Natural killer cell (primary cell): Measurements from ENCODE around the gene DGKQ. TPM values are rescaled to one million over a fixed set of nuclear protein-coding genes. Genes with fewer than 3 reads are reported as not detected.
A peak's percentile ranks its signal among the peaks of the same experiment; 100 is the strongest.
"Not testable (repeated sequence)": the region's sequence is repeated elsewhere in the genome, so short reads cannot be mapped to it uniquely, and the experiment has no call there.

Experiments used
- ATAC-seq, 3 donors: fragments of 150-1000 bp in 2 of 3; fragments of 200-7000 bp in 1 of 3; cut with Tn5 transposase; 1 replicate in 1 of 3; 2 replicates in 2 of 3; pipeline ENCODE4 v1.10.0; 2021; ENCODE audit warnings: mild to moderate bottlenecking in 2 of 3, moderate library complexity in 2 of 3
- DNase-seq, 2 donors: peaks; one replicate each; pipeline versions ENCODE4 v3.0.0 to v3.0.0-alpha.2; 2013 to 2021; ENCODE audit warnings: mixed read lengths in 1 of 2
- H3K27ac ChIP-seq: one replicate; pipeline ENCODE4 v1.5.1; 2013; ENCODE audit warnings: mild to moderate bottlenecking, low read length
- H3K27me3 ChIP-seq: one replicate; pipeline ENCODE4 v1.6.1; 2013; ENCODE audit warnings: low read length; ENCODE audit not compliant: control insufficient read depth, insufficient read depth
- H3K36me3 ChIP-seq: one replicate; pipeline ENCODE4 v1.6.1; 2013; ENCODE audit warnings: low read length; ENCODE audit not compliant: control insufficient read depth, insufficient read depth
- H3K4me1 ChIP-seq: one replicate; pipeline ENCODE4 v1.6.1; 2013; ENCODE audit warnings: low read length; ENCODE audit not compliant: control insufficient read depth, insufficient read depth
- H3K4me3 ChIP-seq: one replicate; pipeline ENCODE4 v1.5.1; 2013; ENCODE audit warnings: low read length
- H3K9me3 ChIP-seq: one replicate; pipeline ENCODE4 v1.6.1; 2013; ENCODE audit warnings: low read length; ENCODE audit not compliant: control insufficient read depth, insufficient read depth
- H3K27ac Mint-ChIP-seq, 2 donors: one replicate each; pipeline ENCODE4 v1.8.0; 2022; ENCODE audit warnings: mild to moderate bottlenecking in 2 of 2, mixed read lengths in 2 of 2, moderate library complexity in 1 of 2
- H3K27me3 Mint-ChIP-seq, 2 donors: one replicate each; pipeline ENCODE4 v1.8.0; 2022; ENCODE audit warnings: low read depth in 2 of 2, mixed read lengths in 2 of 2
- H3K36me3 Mint-ChIP-seq: one replicate; pipeline ENCODE4 v1.8.0; 2022; ENCODE audit warnings: mixed read lengths
- H3K4me1 Mint-ChIP-seq, 2 donors: one replicate each; pipeline ENCODE4 v1.8.0; 2022; ENCODE audit warnings: mixed read lengths in 2 of 2
- H3K4me3 Mint-ChIP-seq: one replicate; pipeline ENCODE4 v1.8.0; 2022; ENCODE audit warnings: mild to moderate bottlenecking, moderate library complexity, mixed read lengths
- H3K9me3 Mint-ChIP-seq, 2 donors: one replicate each; pipeline ENCODE4 v1.8.0; 2022; ENCODE audit warnings: mixed read lengths in 2 of 2
- CTCF ChIP-seq: fragments of 200-600 bp; IDR thresholded peaks from one replicate; pipeline ENCODE4 v1.8.0; 2022; ENCODE audit warnings: antibody characterized with exemption
- WGBS: methylation state at CpG from one replicate; pipeline ENCODE4 v1.1.7; 2013; ENCODE audit warnings: missing lambda C conversion rate; ENCODE audit not compliant: insufficient coverage; 5-methylcytosine and 5-hydroxymethylcytosine counted together
- intact Hi-C: fragments of 100-400 bp; cut with micrococcal nuclease; formaldehyde crosslinking; loops from one replicate; pipeline ENCODE4 v1.14.2; 2022
- total RNA-seq, 4 donors: library from RNA; stranded (reverse); fragments of 120-200 nt in 1 of 4; gene quantifications; one replicate each; pipeline versions ENCODE4 v1.2.3 to v1.2.4, GENCODE V29; 2013 to 2022

Gene DGKQ
- total RNA-seq, 3 donors from 2014 or later (not counting 1 experiment from before 2014, with no cell fraction given): 64.2 to 79.5 (median 65.2) TPM

DNA sequence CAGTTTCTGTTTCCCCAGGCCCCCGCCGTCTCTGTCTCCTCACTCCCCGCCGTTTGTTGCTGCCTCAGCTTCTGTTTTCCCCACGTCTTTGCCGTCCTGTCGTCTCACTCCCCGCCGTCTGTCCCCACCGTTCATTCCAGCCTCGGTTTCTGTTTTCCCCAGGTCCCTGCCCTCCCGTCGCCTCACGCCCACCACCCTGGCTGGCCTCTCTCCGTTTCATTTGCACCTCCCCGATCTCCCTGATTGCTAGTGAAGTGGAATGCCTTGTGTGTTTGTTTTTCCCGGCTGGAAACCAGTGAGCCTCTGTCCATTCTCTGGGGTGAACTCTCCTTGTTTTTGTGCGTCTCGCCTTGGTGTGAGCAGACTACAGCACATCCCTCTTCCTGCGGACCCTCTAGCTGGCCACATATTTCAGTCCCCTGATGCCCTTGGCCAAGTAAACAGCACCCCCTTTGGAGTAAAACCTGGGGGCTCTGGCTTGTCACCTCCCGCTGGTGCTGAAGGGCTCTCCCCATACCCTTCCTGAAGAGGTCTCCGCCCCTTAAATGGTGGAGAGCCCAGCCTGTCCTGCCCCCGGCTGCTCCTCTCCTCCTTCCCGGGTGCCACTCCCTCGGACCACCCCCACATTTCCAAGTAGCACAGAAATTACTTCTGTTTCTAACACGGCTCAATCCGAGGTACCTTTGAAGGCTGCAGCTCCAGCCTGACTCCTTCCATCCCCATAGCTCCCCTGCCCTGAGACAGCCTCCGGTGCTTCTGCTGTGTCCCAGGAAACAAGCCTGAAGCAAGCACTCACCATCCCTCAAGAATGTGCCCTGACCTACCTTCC, 27.9 kb downstream of the DGKQ start:
- no peaks in the 10 kb centered on the region for H3K36me3 Mint-ChIP-seq
- TF ChIP-seq CTCF: no peak
- H3K9me3 ChIP-seq: no peaks in the 10 kb centered on the region
- H3K36me3 ChIP-seq: peaks cover 3% of the 10 kb centered on the region
- no peak overlapping the region for H3K4me3 Mint-ChIP-seq
- no peaks in the 10 kb centered on the region for H3K27me3 ChIP-seq
- no peak overlapping the region for H3K27ac Mint-ChIP-seq
- DNase-seq (no peak), ATAC-seq (no peak)
- H3K4me1 ChIP-seq: peaks cover 11% of the 10 kb centered on the region
- no peak overlapping the region for H3K4me3 ChIP-seq
- H3K27ac ChIP-seq: no peak overlapping the region
- H3K27me3 Mint-ChIP-seq: no peaks in the 10 kb centered on the region
- no peaks in the 10 kb centered on the region for H3K9me3 Mint-ChIP-seq
- intact Hi-C loops: no loop called here
- 86% methylated on average over 28 of the region's 28 CpGs for WGBS
- peaks cover 19 to 30% of the 10 kb centered on the region in 2 donors for H3K4me1 Mint-ChIP-seq

DNA sequence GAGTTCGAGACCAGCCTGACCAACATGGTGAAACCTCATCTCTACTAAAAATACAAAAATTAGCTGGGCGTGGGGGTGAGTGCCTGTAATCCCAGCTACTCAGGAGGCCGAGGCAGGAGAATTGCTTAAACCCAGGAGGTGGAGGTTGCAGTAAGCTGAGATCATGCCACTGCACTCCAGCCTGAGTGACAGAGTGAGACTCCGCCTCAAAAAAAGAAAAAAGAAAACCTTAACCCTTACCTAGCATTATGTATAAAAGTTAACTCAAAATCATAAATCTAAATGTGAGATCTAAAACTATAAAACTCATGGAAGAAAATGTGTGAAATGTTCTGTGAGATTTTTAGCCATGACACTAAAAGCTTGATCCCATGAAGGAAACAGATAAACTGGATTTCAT, 33.9 kb downstream of the DGKQ start:
- H3K27ac ChIP-seq, H3K4me3 ChIP-seq, H3K4me1 Mint-ChIP-seq, H3K9me3 ChIP-seq, H3K27me3 Mint-ChIP-seq, H3K36me3 ChIP-seq, intact Hi-C loops, ATAC-seq, DNase-seq, H3K27ac Mint-ChIP-seq, H3K9me3 Mint-ChIP-seq, H3K4me3 Mint-ChIP-seq, H3K4me1 ChIP-seq, H3K36me3 Mint-ChIP-seq, H3K27me3 ChIP-seq: not testable (repeated sequence)
- WGBS: 94% methylated on average over 3 of the region's 4 CpGs

DNA sequence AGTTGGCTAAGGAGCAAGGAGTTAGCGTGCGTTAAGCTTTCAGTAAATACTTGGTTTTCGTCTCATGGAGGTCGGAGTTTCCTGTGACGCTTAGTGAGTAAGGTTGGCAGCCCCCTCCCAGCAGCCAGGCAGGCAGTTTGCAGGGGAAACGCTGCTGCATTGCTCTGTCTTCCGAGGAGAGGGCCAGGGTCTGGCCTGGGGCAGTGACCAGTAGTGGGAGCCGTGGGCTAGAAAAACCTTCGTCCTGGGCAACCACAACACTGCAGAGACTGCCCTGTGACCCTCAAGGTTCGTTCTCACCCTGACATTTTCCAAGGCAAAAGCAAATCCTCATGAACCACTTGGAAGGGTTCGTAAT, 40.7 kb downstream of the DGKQ start:
- Mint-ChIP-seq H3K9me3 (no peaks in the 10 kb centered on the region), H3K27me3 (no peaks in the 10 kb centered on the region), H3K4me1 (peaks cover 30 to 42% of the 10 kb centered on the region in 2 donors), H3K27ac (peak overlapping the region; percentile 89 to 95), H3K4me3 (peak overlapping the region; percentile 94), H3K36me3 (no peaks in the 10 kb centered on the region)
- Histone ChIP-seq H3K27ac (peak overlapping the region; percentile 82), H3K4me1 (peaks cover 43% of the 10 kb centered on the region), H3K27me3 (no peaks in the 10 kb centered on the region), H3K36me3 (peaks cover 2% of the 10 kb centered on the region), H3K9me3 (no peaks in the 10 kb centered on the region), H3K4me3 (peak overlapping the region; percentile 81)
- intact Hi-C loops: loop anchor here (1.0 to 5.0 kb wide), 2 partner anchors 41 to 270 kb away; partner anchors contain the start of gene DGKQ
- ATAC-seq (peak in 2 of 3 donors; percentile 4 to 13), DNase-seq (no peak)
- 8% methylated on average over 11 of the region's 11 CpGs for WGBS
- no peak for TF ChIP-seq CTCF

DNA sequence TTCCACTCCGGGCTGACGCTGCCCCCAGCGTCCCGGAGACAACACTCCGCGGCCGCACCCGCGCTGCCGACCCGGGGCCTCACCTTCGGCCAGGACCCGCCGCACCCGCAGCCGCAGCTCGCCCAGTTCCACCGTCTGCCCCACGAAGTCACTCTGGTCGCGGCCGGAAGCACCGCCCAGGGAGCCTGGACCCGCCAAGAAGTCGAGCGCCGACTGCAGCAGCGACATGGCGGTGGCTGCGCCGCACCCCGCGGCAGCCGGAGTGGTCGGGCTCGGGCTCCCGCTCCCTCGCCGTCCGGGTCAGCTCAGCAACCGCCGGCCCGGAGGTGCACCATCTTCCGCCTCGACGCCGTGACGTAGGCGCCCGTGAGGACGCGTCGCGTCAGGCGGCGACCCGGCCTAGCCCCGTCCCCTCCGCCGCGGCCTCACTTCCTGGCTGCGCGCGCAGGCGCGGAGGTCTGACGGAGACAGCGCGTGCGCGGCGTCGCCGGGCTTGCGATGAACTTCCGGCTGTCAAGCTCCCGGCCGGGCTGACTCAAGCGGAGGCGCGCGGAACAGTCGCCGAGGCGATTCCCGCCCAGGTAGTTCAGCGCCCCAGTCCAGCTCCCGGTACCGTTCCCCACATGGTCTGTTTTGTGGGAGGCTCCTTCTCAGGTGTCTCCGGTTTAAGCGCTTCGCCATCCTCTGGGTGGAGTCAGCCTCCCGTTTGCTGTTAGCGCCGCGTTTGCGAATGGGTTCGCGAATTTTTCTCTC, 41.2 kb downstream of the DGKQ start, which contains the start of the genes GAK and TMEM175:
Gene GAK (minus strand): TSS at position 357 of the 753 bp plus-strand sequence. CDS start 129 bp downstream, at position 228.
Gene TMEM175 (plus strand): TSS at position 501 of the 753 bp plus-strand sequence. CDS start 15,280 bp downstream, outside the sequence.
- peak; percentile 84 to 95 (median 89) for ATAC-seq
- Histone ChIP-seq H3K36me3 (peaks cover 2% of the 10 kb centered on the region), H3K27me3 (no peaks in the 10 kb centered on the region), H3K9me3 (no peaks in the 10 kb centered on the region), H3K4me3 (peak within 1 kb of the TSS; percentile 81), H3K27ac (peak within 1 kb of the TSS; percentile 83), H3K4me1 (peaks cover 45% of the 10 kb centered on the region)
- H3K27ac Mint-ChIP-seq: peak within 1 kb of the TSS; percentile 89 to 95
- peak; percentile 98 to 99 for DNase-seq
- no peaks in the 10 kb centered on the region for H3K27me3 Mint-ChIP-seq
- under 1% methylated on average over 99 of the region's 99 CpGs for WGBS
- TF ChIP-seq CTCF: no peak
- H3K4me3 Mint-ChIP-seq: peak within 1 kb of the TSS; percentile 94
- intact Hi-C loops: loop anchor here (1.0 to 5.0 kb wide), 2 partner anchors 41 to 270 kb away; partner anchors contain the start of gene DGKQ
- H3K9me3 Mint-ChIP-seq: no peaks in the 10 kb centered on the region
- H3K36me3 Mint-ChIP-seq: no peaks in the 10 kb centered on the region
- peaks cover 30 to 42% of the 10 kb centered on the region in 2 donors for H3K4me1 Mint-ChIP-seq
